D721Med (cell line): ENCODE data around the gene CYB5R3.
"Not testable (repeated sequence)": the region's sequence is repeated elsewhere in the genome, so short reads cannot be mapped to it uniquely, and the experiment has no call there.

ENCODE experiments used
- DNase-seq: peaks from one replicate; pipeline ENCODE4 v3.0.0; 2011; ENCODE audit warnings: low spot score; ENCODE audit not compliant: insufficient read length
- FAIRE-seq: peaks from 2 replicates; lab custom pipeline; 2011; peaks lifted over from hg19 to GRCh38; lab: Jason Lieb, UNC
- TF ChIP-seq, protein P1 (sequence below): IDR thresholded peaks from 2 replicates; pipeline ENCODE4 v1.5.1; 2012; ENCODE audit warnings: mild to moderate bottlenecking, control low read depth; ENCODE audit not compliant: insufficient read depth; ENCODE audit errors: missing control alignments

Gene CYB5R3

GRCh38 chr22:42619261-42620063 is 29.7 kb downstream of the CYB5R3 start:
- TF ChIP-seq, protein P1, sequence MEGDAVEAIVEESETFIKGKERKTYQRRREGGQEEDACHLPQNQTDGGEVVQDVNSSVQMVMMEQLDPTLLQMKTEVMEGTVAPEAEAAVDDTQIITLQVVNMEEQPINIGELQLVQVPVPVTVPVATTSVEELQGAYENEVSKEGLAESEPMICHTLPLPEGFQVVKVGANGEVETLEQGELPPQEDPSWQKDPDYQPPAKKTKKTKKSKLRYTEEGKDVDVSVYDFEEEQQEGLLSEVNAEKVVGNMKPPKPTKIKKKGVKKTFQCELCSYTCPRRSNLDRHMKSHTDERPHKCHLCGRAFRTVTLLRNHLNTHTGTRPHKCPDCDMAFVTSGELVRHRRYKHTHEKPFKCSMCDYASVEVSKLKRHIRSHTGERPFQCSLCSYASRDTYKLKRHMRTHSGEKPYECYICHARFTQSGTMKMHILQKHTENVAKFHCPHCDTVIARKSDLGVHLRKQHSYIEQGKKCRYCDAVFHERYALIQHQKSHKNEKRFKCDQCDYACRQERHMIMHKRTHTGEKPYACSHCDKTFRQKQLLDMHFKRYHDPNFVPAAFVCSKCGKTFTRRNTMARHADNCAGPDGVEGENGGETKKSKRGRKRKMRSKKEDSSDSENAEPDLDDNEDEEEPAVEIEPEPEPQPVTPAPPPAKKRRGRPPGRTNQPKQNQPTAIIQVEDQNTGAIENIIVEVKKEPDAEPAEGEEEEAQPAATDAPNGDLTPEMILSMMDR: no peak
- DNase-seq: no peak
- FAIRE-seq: no peak

GRCh38 chr22:42617155-42617983 is 31.8 kb downstream of the CYB5R3 start:
- TF ChIP-seq, protein P1: no peak
- FAIRE-seq: no peak
- DNase-seq: no peak

GRCh38 chr22:42615860-42616175 is 33.4 kb downstream of the CYB5R3 start:
- not testable (repeated sequence) for DNase-seq, FAIRE-seq

- no peak for FAIRE-seq
- no peak for DNase-seq
- TF ChIP-seq, protein P1: no peak
Measured at GRCh38 chr22:42615092-42615859, 33.9 kb downstream of the CYB5R3 start.

DNA sequence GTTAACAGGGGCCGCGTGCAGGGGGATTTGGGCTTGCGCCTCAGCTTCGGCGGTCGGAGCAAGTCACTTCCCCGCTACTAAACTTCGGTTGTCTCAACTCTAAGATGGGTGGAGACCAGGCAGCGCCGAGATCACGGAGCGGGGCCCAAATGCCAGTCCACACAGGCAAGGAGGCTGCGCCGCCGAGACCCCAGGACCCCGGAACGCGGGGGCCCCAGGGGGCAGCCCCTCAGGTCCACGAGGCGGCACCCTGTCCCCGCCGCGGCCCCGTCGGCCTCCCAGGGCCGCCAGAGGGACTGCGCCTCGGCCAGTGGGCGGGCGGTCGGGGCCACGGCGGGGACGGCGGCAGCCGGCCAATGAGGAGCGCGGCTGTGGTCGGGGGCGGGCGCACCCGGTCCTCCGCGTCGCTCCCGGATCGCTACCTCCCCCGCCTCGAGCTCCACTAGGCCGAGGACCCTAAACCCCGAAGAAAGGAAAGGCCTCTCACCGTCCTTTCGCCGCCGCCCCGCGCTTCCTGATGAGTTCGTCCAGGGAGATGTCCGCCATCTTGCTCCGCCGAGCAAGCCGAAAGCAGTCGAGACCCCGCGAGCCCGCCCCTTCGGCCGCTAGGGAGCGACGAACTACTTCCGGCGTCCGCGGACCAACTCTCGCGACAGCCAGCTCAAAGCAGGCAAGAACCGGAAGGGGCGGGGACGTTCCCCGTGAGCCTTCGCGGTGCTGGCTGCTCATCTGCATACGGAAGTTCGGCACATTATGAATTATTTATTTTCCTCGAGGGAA is 34.7 kb downstream of the CYB5R3 start, which contains the start of gene POLDIP3:
Gene POLDIP3, minus strand, starts transcription at position 572 of the 780 bp plus-strand sequence. Its CDS starts 26 bp downstream, at position 546.
- FAIRE-seq: no peak
- DNase-seq: peak; percentile 49

DNA sequence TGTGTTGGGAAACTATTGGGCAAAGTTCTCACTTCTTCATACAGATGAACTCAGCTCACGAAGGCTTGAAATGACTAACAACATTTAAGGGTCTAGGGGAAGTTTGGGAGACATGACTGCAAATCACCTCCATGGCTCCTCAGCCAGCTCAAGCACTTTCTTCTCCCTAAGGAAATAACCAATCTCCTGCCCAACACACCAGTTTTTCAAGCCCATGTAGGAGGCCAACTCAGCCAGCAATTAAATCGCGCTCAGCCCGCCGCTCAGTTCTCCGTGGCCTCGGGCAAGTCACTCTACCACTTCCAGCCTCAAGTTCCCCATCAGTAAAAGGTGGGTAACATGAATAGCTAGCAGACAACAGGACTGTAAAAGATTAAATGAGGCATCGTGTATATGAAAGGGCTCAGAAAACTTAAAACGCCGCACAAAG is 35.3 kb downstream of the CYB5R3 start:
- DNase-seq (no peak), FAIRE-seq (no peak)
- TF ChIP-seq, protein P1: no peak

More for the DNA sequence above, 34.7 kb downstream of the CYB5R3 start, which contains the start of gene POLDIP3:
- TF ChIP-seq, protein P1: no peak
